Stimulated activated CD4-positive, alpha-beta T cell treated with anti-CD3 and anti-CD28 coated beads, Interleukin-1b, Interleukin-23, amount 100 ng/mL, for 24 hours (primary cell): ENCODE measurements around the gene PEX11B.

Experiments
- DNase-seq, 4 experiments: peaks; one replicate each; pipeline ENCODE4 v3.0.0-alpha.2; 2020; ENCODE audit warnings: low read depth in 4 of 4, low spot score in 1 of 4

PEX11B gene

GRCh38 chr1:145908653-145909052 is 9.9 kb downstream of the PEX11B start:
- no peak for DNase-seq

- no peak for DNase-seq
Observed at GRCh38 chr1:145906954-145907753, 11.4 kb downstream of the PEX11B start.

- no peak for DNase-seq
Observed at GRCh38 chr1:145901312-145902021, 17.1 kb downstream of the PEX11B start.

- DNase-seq, result no peak
Observed at GRCh38 chr1:145898756-145899155, 19.8 kb downstream of the PEX11B start.

- DNase-seq, result no peak
Observed at GRCh38 chr1:145897969-145898368, 20.5 kb downstream of the PEX11B start.

- DNase-seq, result no peak
Observed at GRCh38 chr1:145895471-145895870, 23.0 kb downstream of the PEX11B start.

GRCh38 chr1:145893306-145894055 is 25.0 kb downstream of the PEX11B start:
- no peak for DNase-seq

- DNase-seq, result no peak
Observed at GRCh38 chr1:145892486-145893087, 25.9 kb downstream of the PEX11B start.

- peak in 2 of 4 experiments; percentile 24 to 38 for DNase-seq
Observed at GRCh38 chr1:145891587-145892485, 26.7 kb downstream of the PEX11B start.

GRCh38 chr1:145891143-145891542 is 27.4 kb downstream of the PEX11B start:
- DNase-seq, result no peak

- no peak for DNase-seq
Observed at GRCh38 chr1:145889722-145890121, 28.8 kb downstream of the PEX11B start.

GRCh38 chr1:145887631-145888030 is 30.9 kb downstream of the PEX11B start:
- no peak for DNase-seq

GRCh38 chr1:145886816-145887215 is 31.7 kb downstream of the PEX11B start:
- no peak for DNase-seq

GRCh38 chr1:145886390-145886789 is 32.1 kb downstream of the PEX11B start:
- no peak for DNase-seq

- peak; percentile 68 to 85 (median 76) for DNase-seq
Observed at GRCh38 chr1:145885738-145886287, 32.7 kb downstream of the PEX11B start, which contains the start of gene ANKRD35. Gene ANKRD35, minus strand, starts transcription at chr1:145885866. Its CDS starts 108 bp downstream, at chr1:145885758.

GRCh38 chr1:145884675-145885074 is 33.8 kb downstream of the PEX11B start:
- DNase-seq, result no peak

- no peak for DNase-seq
Observed at GRCh38 chr1:145879775-145880174, 38.7 kb downstream of the PEX11B start.

GRCh38 chr1:145878724-145879123 is 39.8 kb downstream of the PEX11B start:
- DNase-seq, result no peak

GRCh38 chr1:145877923-145878486 is 40.5 kb downstream of the PEX11B start:
- no peak for DNase-seq

GRCh38 chr1:145874646-145875045 is 43.9 kb downstream of the PEX11B start:
- DNase-seq, result no peak
